Gastrocnemius medialis (tissue), 4 donors: ENCODE data around the gene NOS1AP.

Experiments used
- POLR2A ChIP-seq, 2 donors: fragments of 450-650 bp; IDR thresholded peaks; one replicate each; pipeline ENCODE4 v1.6.1; 2017; ENCODE audit warnings: antibody characterized with exemption in 2 of 2, mild to moderate bottlenecking in 2 of 2, moderate library complexity in 2 of 2
- TF ChIP-seq, protein P1 (sequence below), 5 experiments: fragments of 450-650 bp in 3 of 5; fragments of 200-600 bp in 2 of 5; sonication (generic) in 2 of 5; IDR thresholded peaks in 4 of 5; conservative IDR thresholded peaks in 1 of 5; 1 replicate in 4 of 5; 2 replicates in 1 of 5; pipeline ENCODE4 v1.5.1; 2016 to 2019; ENCODE audit warnings: antibody characterized with exemption in 5 of 5, mild to moderate bottlenecking in 3 of 5, moderate library complexity in 3 of 5

DNA sequence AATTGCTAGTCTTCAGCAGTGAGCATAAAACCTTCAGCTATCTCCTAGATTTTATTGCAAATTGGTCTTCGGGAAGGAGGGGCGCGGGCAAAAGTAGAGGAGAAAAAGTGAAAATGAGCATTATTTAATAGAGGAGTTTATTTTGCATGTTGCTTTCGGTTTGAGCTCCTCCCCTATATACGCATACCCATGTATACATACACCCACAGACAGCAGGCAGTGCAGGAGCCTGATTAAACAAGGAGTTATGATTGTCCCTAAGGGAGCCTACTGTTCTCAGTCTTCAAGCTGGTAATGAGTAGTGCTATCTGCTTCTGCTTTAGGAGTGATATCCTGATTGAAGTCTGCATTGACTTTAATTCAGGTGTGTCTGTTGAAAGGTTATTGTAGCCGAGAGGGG is 173.3 kb downstream of the NOS1AP start:
- TF ChIP-seq, protein P1, sequence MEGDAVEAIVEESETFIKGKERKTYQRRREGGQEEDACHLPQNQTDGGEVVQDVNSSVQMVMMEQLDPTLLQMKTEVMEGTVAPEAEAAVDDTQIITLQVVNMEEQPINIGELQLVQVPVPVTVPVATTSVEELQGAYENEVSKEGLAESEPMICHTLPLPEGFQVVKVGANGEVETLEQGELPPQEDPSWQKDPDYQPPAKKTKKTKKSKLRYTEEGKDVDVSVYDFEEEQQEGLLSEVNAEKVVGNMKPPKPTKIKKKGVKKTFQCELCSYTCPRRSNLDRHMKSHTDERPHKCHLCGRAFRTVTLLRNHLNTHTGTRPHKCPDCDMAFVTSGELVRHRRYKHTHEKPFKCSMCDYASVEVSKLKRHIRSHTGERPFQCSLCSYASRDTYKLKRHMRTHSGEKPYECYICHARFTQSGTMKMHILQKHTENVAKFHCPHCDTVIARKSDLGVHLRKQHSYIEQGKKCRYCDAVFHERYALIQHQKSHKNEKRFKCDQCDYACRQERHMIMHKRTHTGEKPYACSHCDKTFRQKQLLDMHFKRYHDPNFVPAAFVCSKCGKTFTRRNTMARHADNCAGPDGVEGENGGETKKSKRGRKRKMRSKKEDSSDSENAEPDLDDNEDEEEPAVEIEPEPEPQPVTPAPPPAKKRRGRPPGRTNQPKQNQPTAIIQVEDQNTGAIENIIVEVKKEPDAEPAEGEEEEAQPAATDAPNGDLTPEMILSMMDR (IDR thresholded peaks at IDR 0.05 in 4 of 5, conservative IDR thresholded peaks at IDR 0.05 in 1 of 5): no peak
- TF ChIP-seq POLR2A (IDR thresholded peaks at IDR 0.05): no peak
